CD4-positive, alpha-beta T cell treated with Interleukin-17A for 4 hours (primary cell): ENCODE measurements around the gene PTPRC.
A peak's percentile ranks its signal among the peaks of the same experiment; 100 is the strongest.

Source experiments
- DNase-seq: peaks from one replicate; pipeline ENCODE4 v3.0.0-alpha.2; 2020; ENCODE audit warnings: mixed read lengths

PTPRC gene

GRCh38 chr1:198772626-198773025 is 133.8 kb downstream of the PTPRC start:
- no peak for DNase-seq

GRCh38 chr1:198773030-198773429 is 134.2 kb downstream of the PTPRC start:
- DNase-seq = no peak

GRCh38 chr1:198773523-198773922 is 134.7 kb downstream of the PTPRC start:
- no peak for DNase-seq

- no peak for DNase-seq
Observed at GRCh38 chr1:198774421-198774820, 135.6 kb downstream of the PTPRC start.

GRCh38 chr1:198775606-198776005 is 136.8 kb downstream of the PTPRC start:
- DNase-seq = no peak

GRCh38 chr1:198776602-198777029 is 137.8 kb downstream of the PTPRC start:
- DNase-seq = no peak

GRCh38 chr1:198778049-198778448 is 139.2 kb downstream of the PTPRC start:
- no peak for DNase-seq

- DNase-seq = no peak
Observed at GRCh38 chr1:198780376-198780775, 141.5 kb downstream of the PTPRC start.

- peak; percentile 4 for DNase-seq
Observed at GRCh38 chr1:198788561-198789064, 149.8 kb downstream of the PTPRC start.

GRCh38 chr1:198793714-198794113 is 154.9 kb downstream of the PTPRC start:
- no peak for DNase-seq

GRCh38 chr1:198794498-198794897 is 155.7 kb downstream of the PTPRC start:
- DNase-seq = no peak

- DNase-seq = no peak
Observed at GRCh38 chr1:198797656-198798055, 158.8 kb downstream of the PTPRC start.

GRCh38 chr1:198798923-198799386 is 160.1 kb downstream of the PTPRC start:
- no peak for DNase-seq

GRCh38 chr1:198805498-198806151 is 166.8 kb downstream of the PTPRC start:
- no peak for DNase-seq

- no peak for DNase-seq
Observed at GRCh38 chr1:198806861-198807260, 168.0 kb downstream of the PTPRC start.
